Testis (tissue), 2 donors: ENCODE measurements around the gene SINHCAF.

ENCODE experiments used
- CTCF ChIP-seq, 3 experiments: fragments of 450-650 bp in 2 of 3; fragments of 200-600 bp in 1 of 3; sonication (generic) in 1 of 3; IDR thresholded peaks; one replicate each; pipeline ENCODE4 v1.5.1; 2016 to 2019; ENCODE audit warnings: antibody characterized with exemption in 3 of 3, mild to moderate bottlenecking in 2 of 3, moderate library complexity in 1 of 3
- POLR2A ChIP-seq: fragments of 450-650 bp; IDR thresholded peaks from one replicate; pipeline ENCODE4 v1.6.1; 2017; ENCODE audit warnings: antibody characterized with exemption, mild to moderate bottlenecking, moderate library complexity

- TF ChIP-seq CTCF (IDR thresholded peaks at IDR 0.05) (no peak), POLR2A (no peak)
These were observed 27.0 kb downstream of the SINHCAF start for GRCh38 chr12:31298922-31299321.
